ENCODE data around the gene THSD7B.

DNA sequence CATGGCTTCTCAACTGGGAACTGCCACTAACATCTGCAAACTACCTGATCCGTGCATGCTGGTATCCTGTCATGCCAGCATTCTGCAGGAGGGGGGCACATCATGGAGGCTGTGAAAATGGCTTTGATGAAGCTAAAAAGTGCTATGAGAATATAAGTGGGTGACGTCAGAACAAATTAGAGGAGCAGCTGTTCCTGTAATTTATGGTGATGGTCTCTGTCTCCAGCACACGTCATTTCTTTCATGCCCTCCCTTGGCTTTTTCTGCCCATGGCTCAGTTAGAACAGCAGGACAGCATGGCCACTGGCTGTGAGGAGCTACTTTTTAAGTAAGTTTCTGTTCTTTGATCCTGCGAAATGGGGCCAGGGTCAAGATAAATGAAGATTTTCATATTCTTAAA, 466.3 kb downstream of the THSD7B start:
- TF ChIP-seq, protein P1, sequence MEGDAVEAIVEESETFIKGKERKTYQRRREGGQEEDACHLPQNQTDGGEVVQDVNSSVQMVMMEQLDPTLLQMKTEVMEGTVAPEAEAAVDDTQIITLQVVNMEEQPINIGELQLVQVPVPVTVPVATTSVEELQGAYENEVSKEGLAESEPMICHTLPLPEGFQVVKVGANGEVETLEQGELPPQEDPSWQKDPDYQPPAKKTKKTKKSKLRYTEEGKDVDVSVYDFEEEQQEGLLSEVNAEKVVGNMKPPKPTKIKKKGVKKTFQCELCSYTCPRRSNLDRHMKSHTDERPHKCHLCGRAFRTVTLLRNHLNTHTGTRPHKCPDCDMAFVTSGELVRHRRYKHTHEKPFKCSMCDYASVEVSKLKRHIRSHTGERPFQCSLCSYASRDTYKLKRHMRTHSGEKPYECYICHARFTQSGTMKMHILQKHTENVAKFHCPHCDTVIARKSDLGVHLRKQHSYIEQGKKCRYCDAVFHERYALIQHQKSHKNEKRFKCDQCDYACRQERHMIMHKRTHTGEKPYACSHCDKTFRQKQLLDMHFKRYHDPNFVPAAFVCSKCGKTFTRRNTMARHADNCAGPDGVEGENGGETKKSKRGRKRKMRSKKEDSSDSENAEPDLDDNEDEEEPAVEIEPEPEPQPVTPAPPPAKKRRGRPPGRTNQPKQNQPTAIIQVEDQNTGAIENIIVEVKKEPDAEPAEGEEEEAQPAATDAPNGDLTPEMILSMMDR (IDR thresholded peaks at IDR 0.05): no peak
- TF ChIP-seq POLR2A (IDR thresholded peaks at IDR 0.05): no peak
